ENCODE data around the gene PCDHA1. TPM values are rescaled to one million over a fixed set of nuclear protein-coding genes. Genes with fewer than 3 reads are reported as not detected.
A peak's percentile ranks its signal among the peaks of the same experiment; 100 is the strongest.
"Not testable (repeated sequence)": the region's sequence is repeated elsewhere in the genome, so short reads cannot be mapped to it uniquely, and the experiment has no call there.

The PCDHA1 gene
- total and polyA plus RNA-seq, 12 donors, result 0.05 to 0.20 (median 0.08) TPM; not detected in 5

DNA sequence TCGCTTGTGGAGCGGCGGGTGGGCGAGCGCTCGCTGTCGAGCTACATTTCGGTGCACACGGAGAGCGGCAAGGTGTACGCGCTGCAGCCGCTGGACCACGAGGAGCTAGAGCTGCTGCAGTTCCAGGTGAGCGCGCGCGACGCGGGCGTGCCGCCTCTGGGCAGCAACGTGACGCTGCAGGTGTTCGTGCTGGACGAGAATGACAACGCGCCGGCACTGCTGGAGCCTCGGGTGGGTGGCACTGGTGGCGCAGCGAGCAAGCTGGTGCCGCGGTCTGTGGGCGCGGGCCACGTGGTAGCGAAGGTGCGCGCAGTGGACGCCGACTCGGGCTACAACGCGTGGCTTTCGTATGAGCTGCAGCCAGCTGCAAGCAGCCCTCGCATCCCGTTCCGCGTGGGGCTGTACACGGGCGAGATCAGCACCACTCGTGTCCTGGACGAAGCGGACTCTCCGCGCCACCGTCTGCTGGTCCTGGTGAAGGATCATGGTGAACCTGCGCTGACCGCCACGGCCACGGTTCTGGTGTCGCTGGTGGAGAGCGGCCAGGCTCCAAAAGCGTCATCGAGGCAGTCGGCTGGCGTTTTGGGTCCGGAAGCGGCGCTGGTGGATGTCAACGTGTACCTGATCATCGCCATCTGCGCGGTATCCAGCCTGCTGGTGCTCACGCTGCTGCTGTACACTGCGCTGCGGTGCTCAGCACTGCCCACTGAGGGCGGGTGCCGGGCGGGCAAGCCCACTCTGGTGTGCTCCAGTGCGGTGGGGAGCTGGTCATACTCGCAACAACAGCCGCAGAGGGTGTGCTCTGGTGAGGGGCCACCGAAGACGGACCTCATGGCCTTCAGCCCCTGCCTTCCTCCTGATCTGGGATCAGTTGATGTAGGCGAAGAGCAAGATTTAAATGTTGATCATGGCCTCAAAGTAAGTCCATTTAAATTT lies 57.1 kb downstream of the PCDHA1 start:
- H3K4me1 ChIP-seq (replicated peaks in 1 of 2), result no peaks in the 10 kb centered on the region
- DNase-seq, result no peak
- H3K27me3 ChIP-seq, result peaks cover under 1% of the 10 kb centered on the region
- TF ChIP-seq POLR2A (IDR thresholded peaks at IDR 0.05), result no peak
- TF ChIP-seq, protein P1, sequence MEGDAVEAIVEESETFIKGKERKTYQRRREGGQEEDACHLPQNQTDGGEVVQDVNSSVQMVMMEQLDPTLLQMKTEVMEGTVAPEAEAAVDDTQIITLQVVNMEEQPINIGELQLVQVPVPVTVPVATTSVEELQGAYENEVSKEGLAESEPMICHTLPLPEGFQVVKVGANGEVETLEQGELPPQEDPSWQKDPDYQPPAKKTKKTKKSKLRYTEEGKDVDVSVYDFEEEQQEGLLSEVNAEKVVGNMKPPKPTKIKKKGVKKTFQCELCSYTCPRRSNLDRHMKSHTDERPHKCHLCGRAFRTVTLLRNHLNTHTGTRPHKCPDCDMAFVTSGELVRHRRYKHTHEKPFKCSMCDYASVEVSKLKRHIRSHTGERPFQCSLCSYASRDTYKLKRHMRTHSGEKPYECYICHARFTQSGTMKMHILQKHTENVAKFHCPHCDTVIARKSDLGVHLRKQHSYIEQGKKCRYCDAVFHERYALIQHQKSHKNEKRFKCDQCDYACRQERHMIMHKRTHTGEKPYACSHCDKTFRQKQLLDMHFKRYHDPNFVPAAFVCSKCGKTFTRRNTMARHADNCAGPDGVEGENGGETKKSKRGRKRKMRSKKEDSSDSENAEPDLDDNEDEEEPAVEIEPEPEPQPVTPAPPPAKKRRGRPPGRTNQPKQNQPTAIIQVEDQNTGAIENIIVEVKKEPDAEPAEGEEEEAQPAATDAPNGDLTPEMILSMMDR (IDR thresholded peaks at IDR 0.05), result no peak
- intact Hi-C loops (cut with DNase I), result no loop called here
- WGBS, 4 donors, result 35 to 49% (median 38%) methylated on average over 7 to 87 of the region's 87 CpGs; no CpG with 5 or more reads in 1 of the 4 donors
- H3K4me3 ChIP-seq, result no peak overlapping the region
- peaks cover 0 to 16% (median 0%) of the 10 kb centered on the region in 3 donors for H3K9me3 ChIP-seq (replicated peaks in 1 of 3)
- H3K36me3 ChIP-seq (replicated peaks in 1 of 2), result no peaks in the 10 kb centered on the region
- H3K27ac ChIP-seq, result no peak overlapping the region

DNA sequence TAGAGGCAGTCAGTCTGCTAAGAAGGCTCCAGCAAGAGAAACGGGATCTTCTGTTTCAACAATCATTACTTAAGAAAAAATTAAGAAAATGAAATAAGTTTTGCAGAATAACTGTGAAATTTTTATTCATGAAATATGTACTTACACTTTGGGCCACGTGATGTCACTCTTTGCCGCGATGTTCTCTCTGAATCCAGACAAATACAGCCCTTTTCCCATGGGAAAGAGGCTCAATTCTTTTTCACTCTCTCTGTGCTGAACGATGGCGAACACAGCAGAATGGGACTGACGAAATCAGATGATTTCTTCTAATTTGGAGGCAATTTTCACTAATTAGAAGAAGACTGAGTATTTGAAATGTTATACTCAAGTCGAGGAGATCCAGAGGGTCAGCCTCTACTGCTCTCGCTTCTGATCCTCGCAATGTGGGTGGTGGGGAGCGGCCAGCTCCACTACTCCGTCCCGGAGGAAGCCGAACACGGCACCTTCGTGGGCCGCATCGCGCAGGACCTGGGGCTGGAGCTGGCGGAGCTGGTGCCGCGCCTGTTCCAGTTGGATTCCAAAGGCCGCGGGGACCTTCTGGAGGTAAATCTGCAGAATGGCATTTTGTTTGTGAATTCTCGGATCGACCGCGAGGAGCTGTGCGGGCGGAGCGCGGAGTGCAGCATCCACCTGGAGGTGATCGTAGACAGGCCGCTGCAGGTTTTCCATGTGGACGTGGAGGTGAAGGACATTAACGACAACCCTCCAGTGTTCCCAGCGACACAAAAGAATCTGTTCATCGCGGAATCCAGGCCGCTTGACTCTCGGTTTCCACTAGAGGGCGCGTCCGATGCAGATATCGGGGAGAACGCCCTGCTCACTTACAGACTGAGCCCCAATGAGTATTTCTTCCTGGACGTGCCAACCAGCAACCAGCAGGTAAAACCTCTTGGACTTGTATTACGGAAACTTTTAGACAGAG lies 62.5 kb downstream of the PCDHA1 start, which contains the start of gene PCDHA9:
Gene PCDHA9 (plus strand): TSS at position 244 of the 964 bp plus-strand sequence. CDS start 114 bp downstream, at position 358.
- WGBS, 4 donors, result 12 to 27% (median 15%) methylated on average over 15 to 46 of the region's 48 CpGs; no CpG with 5 or more reads in 1 of the 4 donors

DNA sequence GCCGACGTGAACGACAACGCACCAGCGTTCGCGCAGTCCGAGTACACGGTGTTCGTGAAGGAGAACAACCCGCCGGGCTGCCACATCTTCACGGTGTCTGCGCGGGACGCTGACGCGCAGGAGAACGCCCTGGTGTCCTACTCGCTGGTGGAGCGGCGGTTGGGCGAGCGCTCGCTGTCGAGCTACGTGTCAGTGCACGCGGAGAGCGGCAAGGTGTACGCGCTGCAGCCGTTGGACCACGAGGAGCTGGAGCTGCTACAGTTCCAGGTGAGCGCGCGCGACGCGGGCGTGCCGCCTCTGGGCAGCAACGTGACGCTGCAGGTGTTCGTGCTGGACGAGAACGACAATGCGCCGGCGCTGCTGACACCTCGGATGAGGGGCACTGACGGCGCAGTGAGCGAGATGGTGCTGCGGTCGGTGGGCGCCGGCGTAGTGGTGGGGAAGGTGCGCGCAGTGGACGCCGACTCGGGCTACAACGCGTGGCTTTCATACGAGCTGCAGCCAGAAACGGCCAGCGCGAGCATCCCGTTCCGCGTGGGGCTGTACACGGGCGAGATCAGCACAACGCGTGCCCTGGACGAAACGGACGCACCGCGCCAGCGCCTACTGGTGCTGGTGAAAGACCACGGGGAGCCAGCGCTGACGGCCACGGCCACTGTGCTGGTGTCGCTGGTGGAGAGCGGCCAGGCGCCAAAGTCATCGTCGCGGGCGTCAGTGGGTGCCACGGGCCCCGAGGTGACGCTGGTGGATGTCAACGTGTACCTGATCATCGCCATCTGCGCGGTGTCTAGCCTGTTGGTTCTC lies 64.1 kb downstream of the PCDHA1 start:
- H3K4me3 ChIP-seq; DNase-seq; intact Hi-C loops (cut with DNase I); H3K4me1 ChIP-seq (replicated peaks in 1 of 2); H3K27me3 ChIP-seq; H3K9me3 ChIP-seq (replicated peaks in 1 of 3); H3K36me3 ChIP-seq (replicated peaks in 1 of 2); H3K27ac ChIP-seq: not testable (repeated sequence)
- WGBS, 4 donors, result 34 to 55% (median 41%) methylated on average over 44 to 101 of the region's 101 CpGs; no CpG with 5 or more reads in 1 of the 4 donors

More for the DNA sequence above, 62.5 kb downstream of the PCDHA1 start, which contains the start of gene PCDHA9:
- peaks cover 0 to 16% (median 0%) of the 10 kb centered on the region in 3 donors for H3K9me3 ChIP-seq (replicated peaks in 1 of 3)
- intact Hi-C loops (cut with DNase I); H3K4me3 ChIP-seq; H3K27me3 ChIP-seq; H3K4me1 ChIP-seq (replicated peaks in 1 of 2); H3K27ac ChIP-seq; H3K36me3 ChIP-seq (replicated peaks in 1 of 2); DNase-seq: not testable (repeated sequence)

DNA sequence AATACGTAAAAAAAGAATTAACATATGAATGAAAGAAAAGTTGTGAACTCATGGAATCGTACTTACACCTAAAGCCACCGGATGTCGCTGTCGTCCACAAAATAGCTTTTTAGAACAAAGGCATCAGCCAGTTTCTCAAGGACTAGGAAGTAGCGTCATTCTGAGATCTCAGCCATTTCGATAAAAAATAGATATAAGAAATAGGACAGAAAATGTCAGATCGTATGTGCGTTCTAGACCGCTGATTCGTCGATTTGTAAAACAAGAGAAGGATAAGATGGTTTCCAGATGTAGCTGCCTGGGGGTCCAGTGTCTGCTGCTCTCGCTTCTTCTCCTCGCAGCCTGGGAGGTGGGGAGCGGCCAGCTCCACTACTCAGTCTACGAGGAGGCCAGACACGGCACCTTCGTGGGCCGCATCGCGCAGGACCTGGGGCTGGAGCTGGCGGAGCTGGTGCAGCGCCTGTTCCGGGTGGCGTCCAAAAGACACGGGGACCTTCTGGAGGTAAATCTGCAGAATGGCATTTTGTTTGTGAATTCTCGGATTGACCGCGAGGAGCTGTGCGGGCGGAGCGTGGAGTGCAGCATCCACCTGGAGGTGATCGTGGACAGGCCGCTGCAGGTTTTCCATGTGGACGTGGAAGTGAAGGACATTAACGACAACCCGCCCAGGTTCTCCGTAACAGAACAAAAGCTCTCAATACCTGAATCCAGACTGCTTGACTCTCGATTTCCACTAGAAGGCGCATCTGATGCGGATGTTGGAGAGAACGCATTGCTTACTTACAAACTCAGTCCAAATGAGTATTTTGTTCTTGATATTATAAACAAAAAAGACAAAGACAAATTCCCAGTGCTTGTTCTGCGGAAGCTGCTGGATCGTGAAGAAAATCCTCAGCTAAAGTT lies 70.1 kb downstream of the PCDHA1 start, which contains the start of gene PCDHA10:
Gene PCDHA10 (plus strand): TSS at position 126 of the 903 bp plus-strand sequence. CDS start 152 bp downstream, at position 278.
- 16 to 22% (median 22%) methylated on average over 43 to 44 of the region's 44 CpGs; no CpG with 5 or more reads in 1 of the 4 donors for WGBS, 4 donors
- no peak for DNase-seq
- intact Hi-C loops (cut with DNase I), result no loop called here
- Histone ChIP-seq H3K27ac (no peak within 1 kb of the TSS), H3K4me1 (replicated peaks in 1 of 2) (no peaks in the 10 kb centered on the region), H3K36me3 (replicated peaks in 1 of 2) (no peaks in the 10 kb centered on the region), H3K4me3 (peak within 1 kb of the TSS in 1 of 4 donors; percentile 2), H3K9me3 (replicated peaks in 1 of 3) (peaks cover 0 to 12% (median 0%) of the 10 kb centered on the region in 3 donors), H3K27me3 (peaks cover 6% of the 10 kb centered on the region)
- TF ChIP-seq POLR2A (IDR thresholded peaks at IDR 0.05), result no peak
- TF ChIP-seq, protein P1 (IDR thresholded peaks at IDR 0.05), result peak in 3 of 6 experiments; percentile 16 to 26 (median 25)

Measured in adrenal gland (tissue), 12 donors.